ENCODE data around the gene DFFA.
A peak's percentile ranks its signal among the peaks of the same experiment; 100 is the strongest.
"Not testable (repeated sequence)": the region's sequence is repeated elsewhere in the genome, so short reads cannot be mapped to it uniquely, and the experiment has no call there.

Gene DFFA, protein sequence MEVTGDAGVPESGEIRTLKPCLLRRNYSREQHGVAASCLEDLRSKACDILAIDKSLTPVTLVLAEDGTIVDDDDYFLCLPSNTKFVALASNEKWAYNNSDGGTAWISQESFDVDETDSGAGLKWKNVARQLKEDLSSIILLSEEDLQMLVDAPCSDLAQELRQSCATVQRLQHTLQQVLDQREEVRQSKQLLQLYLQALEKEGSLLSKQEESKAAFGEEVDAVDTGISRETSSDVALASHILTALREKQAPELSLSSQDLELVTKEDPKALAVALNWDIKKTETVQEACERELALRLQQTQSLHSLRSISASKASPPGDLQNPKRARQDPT

DNA sequence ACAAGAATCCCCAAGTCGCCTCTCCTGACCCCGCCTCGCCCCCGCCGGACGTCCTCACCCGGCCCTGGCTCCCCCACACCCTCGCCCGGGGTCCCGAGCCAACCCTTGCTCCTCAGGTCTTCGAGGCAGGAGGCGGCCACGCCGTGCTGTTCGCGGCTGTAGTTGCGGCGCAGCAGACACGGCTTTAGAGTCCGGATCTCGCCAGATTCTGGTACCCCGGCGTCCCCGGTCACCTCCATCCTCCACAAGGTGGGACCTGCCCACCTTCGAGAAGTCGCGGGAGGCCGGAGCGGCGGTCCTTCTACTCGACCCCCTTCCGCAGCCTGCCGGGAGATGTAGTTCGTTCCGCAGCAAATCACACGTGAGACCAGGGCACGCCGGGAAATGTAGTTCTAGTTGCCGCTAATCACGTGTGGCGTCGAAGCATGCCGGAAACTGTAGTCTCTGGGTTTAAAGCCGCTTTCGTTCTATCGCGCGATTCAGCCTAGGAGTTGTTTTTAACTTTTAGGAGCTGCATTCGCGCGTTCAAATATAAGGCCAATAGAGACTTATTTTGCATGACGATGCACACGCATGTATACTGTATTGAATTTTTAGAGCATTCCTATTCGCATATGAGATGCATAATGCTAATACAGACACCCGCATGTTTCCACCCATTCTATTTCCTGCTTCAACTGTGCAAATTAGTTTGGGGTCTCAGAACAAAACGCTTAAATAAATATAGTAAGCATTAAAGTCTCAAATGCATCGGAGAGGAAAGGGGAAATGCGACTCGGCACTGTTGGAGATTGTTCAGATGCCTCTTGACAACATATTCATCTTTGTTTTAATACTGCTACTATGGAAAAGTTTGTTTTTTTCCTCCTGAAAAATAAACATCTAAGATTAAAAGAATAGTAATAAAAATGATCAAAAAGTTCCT is at the start of gene DFFA:
TSS of gene DFFA (minus strand) at position 310 of the 925 bp plus-strand sequence. CDS start at position 239, 71 bp downstream.
- DNase-seq, result peak; percentile 64 to 88

DNA sequence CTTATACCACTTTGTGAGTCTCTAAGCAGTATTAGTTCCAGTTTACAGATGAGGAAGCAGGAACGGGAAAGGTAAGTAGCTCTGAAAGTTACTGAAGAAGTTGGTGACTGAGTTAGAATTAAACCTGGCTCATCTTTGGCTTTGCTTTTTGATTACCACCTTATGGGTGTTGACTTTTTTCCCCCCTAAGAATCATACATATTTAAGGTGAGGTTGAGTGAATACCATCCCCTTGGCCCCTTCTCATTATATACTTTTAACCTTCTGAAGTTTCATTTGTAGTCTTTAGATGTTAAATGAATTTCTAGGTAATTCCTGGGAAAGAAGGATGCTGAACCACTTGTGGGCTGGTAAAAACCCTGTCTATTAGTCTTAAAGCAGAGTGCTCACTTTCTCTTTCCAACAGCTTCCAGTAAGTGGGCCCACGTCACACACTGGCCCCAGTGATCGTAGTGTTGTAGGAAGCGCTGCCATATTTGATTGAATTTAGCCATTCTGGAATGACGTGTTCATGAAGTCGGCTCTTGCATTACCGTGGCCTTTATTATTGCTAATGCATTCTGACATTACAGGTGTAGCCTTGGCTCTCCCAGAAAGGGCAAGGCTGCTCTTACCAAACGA is 49.3 kb upstream of the DFFA start:
- DNase-seq, result no peak

DNA sequence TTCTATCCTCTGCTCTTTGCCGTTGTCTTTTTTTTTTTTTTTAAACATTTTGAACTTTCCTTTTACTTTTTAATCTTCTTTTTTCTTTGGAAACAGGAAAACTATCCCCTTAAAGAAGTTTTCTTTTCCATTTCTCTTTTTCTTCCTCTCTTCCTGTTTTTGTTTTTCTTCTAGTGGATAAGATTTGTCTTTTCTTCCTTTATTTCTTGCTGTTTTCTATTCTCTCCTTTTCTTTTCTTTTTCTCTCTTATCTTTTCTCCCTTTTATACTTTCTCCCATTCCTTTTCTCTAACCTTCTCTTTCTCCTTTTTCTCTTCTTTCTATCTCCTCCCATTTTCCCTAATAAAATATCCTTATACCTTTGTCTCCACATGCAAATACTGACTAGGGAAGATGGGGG is 48.6 kb upstream of the DFFA start:
- DNase-seq, result no peak

DNA sequence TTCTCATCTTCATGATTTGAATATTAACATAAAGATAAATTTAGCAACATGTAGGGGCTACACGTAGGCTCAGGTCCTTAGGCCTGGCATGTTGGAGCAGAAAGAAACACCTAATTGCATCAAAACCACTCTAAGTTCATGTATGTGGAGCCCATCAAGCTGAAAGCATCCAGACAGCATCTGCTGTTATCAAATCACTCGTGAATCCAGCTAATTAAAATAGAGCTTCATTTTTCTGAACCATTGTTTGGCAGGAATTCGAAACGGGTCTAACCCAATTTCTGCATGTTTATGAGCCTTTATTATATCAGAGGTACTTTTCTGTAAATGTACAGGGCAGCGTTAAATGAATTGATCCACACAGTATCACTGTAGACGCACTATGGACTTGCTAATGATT is 48.2 kb upstream of the DFFA start:
- DNase-seq, result no peak

DNA sequence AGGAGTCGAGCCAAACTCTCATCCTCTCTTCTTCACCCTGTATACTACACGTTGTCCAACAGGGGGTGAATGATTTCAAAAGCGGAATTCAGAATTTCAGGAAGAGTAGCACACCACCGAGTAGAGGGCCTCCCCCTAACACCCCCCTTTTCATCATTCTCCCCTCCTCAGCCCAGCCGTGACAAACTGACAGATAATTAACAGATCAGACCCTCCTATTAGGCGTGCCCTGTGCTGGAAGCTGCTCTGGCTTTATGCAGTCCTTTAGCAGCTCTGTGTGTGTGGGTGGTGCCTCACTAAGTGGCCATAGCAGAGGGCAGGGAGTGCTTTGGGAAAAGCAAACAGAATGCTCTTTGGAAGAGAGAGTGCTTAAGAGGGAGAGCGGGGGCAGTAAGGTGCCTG is 46.7 kb upstream of the DFFA start:
- no peak for DNase-seq

DNA sequence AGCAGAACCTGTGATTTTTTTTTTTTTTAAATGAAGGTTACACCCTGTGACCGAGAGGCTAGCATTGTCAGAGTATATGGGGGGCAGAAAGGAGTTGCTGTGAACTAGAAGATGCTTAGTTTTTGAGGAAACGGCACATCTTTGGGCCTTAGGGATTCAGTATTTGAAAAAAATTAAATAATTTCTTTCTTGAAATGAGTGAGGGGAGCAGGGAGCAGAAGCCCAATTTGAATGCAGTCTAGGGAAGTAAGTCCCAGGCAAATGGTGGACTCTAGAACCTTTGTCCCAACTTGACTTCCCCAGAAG is 45.3 kb upstream of the DFFA start:
- DNase-seq, result no peak

DNA sequence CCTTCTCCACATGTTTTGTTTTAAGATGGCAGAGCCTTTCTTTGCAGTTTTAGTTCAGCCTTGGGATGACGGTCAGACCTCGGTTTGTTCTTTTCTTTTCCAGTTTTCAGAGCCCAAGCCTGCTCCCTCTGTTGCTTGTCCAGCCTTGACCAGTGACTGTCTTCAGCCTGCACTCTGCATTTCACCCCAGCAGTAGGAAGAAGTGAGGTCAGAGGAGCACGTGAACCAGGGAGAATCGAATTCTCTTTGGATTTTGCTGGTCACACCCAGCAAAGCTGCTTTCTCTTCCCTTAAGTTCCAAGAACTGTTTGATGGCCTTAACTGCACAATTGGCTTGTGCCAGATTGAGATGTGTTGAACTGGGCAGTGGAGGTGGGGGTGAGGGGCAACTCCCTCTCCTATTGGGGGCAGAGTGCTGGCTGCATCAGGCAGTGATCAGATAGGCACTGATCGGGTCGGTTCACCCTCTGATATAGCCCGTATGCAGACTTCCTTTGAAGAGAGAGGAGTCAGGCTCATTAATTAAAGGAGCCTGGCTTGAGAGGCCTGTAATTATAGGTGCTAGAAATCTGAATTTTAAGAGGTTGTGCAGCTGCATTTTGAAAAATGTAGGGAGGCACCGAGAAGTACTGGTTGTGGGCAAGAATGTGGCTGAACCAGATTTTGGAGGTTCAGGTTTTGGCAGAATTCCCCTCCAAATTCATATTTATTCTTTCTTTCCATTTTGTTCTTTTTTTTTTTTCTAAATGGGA is 44.8 kb upstream of the DFFA start:
- no peak for DNase-seq

DNA sequence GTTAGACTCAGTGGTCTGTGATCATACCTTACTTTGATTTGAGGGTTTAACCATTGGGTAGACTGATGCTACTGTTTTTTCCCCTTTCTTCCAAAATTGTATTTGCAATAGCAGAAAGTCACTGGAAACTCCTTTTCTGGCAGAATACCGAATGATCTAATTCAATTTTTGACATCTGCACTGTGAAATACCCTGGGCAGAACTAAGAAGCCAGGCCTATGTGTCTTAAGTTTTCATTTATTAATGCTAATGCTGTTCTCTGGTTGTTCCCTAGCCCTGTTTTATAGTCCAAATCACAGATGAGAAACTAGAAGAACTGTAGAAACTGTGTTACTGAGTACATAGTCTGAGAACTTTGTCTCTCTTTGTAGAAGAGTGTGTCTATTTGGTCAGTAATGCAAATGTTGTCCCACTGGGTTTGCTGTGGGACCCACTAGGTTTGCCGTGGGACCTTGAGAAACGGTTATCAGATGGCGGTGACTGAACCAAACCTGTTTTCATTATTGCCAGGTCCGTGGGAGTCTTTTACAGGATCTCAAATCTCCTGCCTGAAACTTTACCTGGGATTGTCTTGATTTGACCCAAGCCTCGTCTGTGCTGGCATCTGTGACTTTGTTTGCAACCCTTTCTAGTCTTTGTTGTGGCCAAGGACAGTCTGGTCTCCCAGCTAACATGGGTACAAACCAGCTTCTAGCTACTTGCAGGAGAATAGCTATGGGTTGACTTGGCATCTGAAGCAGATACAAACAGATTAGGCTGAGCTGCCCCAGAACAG is 43.8 kb upstream of the DFFA start:
- DNase-seq, result no peak

DNA sequence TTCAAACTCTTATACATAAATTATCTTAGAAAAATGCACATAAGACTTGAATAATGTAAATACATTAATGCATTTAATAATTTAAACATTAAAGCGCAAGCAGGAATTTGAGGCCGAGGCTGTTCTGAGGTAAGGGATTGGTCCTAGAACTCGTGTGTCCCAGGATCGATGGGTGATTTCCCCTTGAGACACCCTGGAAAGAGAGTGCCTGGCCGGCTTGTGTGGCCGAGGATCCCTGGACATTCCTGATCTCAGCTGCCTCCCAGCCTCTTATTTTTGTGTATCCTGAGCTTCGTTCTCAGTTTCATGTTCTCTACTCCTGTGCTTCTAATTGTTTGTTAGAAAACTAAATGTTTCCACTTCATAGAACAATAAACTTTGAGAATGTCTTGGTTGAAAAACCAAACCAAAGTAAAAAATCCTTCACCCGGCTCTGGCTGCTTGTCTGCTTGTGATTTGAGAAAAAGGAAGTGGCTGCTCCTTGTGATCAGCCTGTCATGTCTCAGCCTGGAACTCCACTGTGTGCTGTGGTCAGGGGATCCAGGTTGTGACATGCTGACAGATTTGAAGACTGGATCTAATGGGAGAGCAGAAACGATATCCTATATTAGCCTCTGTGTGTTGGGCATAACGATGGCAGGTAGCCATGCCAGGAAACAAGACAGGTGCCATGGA is 43.1 kb upstream of the DFFA start:
- DNase-seq, result no peak

DNA sequence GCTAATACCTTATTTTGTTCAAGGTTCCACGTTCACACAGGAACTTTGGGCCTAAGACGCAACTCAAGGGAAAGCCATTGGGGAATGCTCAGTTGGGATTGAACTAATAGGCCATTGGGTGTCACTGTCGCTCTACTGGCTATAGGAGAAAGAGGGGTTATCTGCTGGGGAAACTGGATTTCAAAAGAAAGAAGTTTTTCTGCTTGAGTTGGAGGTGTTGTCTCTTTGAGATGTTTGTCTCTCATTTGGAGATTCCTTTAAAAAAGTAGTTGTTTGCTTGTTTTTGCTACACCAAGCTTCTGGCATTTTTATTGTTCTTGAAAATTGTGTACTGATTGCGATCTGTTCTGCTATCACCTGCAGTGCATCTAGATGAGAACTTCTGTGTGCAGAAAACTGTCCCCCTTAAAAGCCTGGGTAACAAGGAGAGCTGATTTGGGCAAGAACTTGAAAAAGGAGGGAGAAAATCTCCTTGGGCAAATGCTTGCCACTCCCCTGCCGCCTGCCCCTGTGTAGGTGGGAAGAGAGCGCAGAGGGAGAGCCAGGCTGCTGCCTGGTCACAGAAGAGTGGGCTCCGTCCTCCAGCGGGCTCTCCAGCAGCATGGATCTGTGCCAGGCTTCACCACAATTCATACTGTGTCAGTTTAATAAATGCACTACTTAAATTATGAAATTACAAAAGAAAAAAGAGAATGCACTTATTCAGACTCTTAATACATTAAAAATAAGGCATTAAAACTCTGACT is 42.3 kb upstream of the DFFA start:
- no peak for DNase-seq

DNA sequence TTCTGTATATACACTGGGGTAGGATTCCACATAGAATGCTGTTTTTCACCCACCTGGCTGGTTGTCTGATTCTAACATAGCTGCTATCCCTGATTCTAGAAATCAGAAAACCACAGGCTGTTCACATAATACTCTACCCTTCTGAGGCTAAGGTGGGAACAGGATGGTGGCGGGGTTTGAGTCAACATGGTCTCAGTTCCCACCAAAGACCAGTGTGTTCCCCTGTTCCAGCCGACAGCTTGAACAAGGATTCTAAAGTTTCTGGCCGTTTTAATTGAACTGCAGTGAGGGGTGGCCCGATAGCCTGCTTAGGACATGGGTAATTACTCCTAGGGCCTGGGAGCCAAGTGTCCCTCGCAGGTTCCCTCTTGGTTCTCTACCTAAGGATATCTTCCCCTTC is 40.9 kb upstream of the DFFA start:
- DNase-seq, result no peak

DNA sequence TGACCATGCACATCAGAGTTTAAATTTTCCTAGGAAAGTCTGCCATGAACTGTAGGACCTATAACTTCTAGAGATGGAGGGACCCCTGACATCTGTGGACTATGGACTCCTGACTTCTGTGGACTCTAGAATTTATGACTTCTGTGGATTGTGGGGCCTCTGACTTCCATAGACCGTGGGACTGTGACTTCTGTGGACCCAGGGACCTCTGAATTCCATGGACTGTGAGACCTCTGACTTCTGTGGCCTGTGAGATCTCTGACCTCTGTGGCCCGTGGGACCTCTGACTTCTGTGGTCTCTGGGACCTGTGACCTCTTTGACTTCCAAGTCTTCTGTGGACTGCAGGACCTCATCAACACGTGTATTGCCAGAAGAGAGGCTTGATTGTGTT is 39.2 kb upstream of the DFFA start:
- no peak for DNase-seq

DNA sequence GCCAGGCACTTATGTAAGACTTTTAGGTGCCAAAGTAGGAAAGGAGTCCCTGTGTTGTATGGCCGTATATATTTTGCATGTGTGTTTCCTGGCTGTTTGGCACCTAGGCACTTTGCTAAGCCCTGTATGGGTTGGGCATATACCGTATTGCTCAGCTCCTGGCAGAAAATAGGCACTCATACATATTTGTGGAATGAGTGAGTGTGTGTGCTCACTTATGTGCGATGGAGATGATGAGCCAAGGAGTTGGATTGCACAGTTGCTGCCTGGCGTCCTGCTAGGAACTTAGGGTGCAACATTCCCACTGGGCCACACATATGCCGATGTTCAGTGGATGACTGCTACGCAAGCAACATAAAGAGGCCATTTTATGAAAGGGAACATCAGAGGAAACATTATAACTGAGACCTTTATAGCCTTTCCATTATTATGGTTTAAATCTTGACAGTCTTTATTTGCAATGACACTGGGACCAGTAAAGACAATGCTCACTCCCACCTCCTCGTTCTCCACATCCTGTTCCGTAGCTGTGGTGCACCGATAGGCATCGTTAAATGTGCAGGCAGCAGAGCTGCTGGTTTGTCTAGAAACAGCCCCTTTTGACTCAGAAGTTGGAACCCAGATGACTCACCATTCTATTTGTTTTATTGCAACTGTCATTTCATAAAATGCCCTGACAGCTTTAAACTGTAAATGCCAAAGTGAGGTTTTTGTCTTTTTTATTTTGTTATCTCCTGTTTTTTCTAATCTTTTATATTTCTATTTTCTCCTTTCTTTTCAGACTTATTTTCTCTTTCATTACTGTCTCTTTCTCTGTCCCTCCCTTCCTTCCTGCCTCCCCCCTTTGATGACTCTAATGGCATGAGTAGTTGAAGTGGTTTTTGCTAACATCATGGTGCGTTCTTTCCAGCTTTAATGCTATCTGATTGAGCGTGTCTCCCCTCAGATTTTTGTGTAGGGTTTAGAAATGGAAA is 38.5 kb upstream of the DFFA start:
- no peak for DNase-seq

DNA sequence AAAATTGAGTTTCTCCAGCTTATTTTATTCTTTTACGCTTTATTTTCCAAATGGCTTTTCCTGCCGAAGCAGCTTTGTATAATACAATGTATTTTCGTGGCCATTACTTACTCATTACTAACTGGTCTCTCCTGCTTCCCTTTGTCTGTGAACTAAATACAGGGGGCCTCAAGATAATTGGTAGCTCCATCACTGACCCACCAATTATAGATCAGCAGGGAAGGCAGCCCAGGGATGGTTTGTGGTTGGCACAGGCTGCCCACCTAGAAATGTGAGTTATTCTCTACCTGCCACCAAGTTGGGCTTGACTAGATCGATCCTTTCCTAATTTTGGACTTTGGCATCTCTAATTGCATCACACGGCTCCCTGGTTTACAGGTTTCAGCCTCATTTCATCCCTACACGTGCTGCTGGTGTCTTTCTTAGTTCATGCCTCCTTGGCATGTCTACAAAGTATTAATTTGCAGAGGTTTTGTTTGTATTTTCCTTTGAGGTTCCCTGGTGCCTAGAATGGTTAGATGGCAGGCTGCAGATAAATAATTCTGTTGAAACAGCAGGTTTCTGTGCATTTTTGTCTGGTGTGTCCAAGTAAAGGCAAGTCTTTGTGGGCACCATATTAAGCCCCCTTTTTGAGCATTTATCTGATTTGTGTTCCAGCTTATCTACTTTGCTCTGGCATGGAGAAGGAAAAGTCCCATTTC is 37.6 kb upstream of the DFFA start:
- DNase-seq, result no peak

DNA sequence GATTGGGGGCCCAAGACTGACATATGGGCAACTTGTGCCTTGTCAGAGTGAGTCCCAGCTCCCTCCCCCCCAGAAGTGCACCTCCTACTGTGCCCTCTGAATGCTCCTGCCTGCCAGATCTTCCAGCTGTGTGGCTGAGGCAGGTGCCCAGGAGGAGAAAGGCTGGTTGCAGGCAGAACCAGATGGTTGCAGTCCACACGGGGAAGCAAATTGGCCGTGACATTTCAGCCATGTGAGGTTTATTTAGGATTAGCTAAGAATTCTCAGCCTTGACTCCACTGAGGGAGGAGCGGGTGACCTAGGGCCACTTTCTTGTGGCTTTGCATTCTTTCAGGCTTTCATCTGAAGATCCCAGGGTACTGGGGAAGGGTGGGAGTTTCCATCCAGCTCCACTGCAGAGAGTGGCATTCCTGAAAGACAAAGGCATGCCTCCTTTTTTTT is 36.2 kb upstream of the DFFA start:
- DNase-seq, result no peak

DNA sequence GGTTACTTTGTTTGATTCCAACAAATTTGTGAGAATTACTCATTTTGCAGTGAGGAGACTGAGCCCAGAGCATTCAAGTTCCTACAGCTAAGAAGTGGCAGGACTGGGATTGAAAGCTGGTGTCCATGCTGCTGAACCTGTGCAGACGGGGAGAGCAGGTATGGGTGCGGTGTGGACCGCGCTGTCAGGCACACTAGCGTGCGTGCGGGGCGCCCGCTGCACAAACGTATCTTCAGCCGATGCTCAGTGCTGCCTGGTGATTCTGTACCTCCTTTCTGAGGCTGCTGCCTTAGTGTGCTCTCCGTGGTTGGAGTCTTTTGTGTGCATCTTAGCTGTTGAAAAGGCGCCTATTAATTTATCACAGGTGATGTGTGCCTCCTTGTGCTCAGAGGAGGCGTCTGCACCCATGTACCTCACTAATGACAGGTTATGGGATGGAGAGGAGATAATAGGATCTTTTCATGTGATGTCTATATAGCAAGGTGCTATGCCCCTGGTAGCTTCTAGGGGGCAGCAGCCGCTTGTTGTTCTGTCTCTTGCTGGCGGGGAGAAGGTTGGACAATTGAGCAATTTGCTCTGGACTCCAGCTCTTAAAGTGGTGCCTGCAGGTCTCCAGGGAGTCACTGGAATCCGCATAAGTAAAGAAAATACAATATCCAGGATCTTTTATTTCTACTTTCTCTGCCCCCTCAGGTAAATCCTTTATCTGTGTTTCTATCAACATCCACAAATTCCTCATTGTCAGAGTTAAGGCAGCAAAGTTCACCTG is 35.0 kb upstream of the DFFA start:
- DNase-seq, result peak in 1 of 2 experiments; percentile 25

DNA sequence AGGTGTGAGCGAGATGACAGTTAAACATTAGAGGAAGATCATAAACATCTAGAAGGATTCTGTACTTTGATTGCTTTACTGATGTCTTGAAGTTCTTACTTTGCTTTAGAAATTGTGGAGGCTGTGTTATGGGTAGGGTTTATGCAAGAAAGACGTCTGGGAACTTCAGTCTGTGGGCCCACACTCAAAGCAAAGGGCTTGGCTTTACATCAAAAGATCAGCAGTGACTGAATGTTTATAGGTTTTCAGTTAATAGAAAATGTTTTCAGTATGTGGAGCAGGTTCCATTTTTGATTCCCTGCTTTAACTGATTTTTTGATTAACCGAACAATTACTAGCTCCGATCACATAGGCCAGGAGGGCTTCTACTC is 34.3 kb upstream of the DFFA start:
- no peak for DNase-seq

DNA sequence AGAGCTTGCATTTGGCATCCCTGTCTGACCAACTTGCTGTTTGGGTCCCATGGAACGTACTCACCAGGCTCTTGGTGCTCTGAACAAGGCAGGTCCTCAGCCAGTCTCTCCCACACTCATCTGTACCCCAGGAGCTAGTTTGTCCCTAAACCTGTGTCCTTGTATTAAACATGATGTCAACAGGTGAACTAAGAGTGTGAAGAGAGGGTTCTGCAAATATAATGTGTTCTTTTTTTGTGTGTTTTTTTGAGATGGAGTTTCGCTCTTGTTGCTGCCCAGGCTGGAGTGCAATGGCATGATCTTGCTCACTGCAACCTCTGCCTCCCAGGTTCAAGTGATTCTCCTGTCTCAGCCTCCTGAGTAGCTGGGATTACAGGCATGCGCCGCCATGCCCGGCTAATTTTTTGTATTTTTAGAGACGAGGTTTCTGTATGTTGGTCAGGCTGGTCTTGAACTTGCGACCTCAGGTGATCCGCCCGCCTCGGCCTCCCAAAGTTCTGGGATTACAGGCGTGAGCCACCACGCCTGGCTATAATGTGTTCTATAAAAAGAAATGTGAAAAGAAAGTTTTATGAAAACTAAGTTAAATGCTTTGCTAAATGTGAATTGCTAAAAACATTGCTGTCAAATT is 33.8 kb upstream of the DFFA start:
- not testable (repeated sequence) for DNase-seq

Data from cerebellar nuclear complex (tissue), 1 donor.